Bone marrow (tissue), 2 donors: Measurements from ENCODE around the gene MCF2L2.
"Not testable (repeated sequence)": the region's sequence is repeated elsewhere in the genome, so short reads cannot be mapped to it uniquely, and the experiment has no call there.

ENCODE experiments used
- DNase-seq, 2 donors: peaks; one replicate each; lab custom pipeline; 2025; lab: John Stamatoyannopoulos, UW

MCF2L2 gene, protein sequence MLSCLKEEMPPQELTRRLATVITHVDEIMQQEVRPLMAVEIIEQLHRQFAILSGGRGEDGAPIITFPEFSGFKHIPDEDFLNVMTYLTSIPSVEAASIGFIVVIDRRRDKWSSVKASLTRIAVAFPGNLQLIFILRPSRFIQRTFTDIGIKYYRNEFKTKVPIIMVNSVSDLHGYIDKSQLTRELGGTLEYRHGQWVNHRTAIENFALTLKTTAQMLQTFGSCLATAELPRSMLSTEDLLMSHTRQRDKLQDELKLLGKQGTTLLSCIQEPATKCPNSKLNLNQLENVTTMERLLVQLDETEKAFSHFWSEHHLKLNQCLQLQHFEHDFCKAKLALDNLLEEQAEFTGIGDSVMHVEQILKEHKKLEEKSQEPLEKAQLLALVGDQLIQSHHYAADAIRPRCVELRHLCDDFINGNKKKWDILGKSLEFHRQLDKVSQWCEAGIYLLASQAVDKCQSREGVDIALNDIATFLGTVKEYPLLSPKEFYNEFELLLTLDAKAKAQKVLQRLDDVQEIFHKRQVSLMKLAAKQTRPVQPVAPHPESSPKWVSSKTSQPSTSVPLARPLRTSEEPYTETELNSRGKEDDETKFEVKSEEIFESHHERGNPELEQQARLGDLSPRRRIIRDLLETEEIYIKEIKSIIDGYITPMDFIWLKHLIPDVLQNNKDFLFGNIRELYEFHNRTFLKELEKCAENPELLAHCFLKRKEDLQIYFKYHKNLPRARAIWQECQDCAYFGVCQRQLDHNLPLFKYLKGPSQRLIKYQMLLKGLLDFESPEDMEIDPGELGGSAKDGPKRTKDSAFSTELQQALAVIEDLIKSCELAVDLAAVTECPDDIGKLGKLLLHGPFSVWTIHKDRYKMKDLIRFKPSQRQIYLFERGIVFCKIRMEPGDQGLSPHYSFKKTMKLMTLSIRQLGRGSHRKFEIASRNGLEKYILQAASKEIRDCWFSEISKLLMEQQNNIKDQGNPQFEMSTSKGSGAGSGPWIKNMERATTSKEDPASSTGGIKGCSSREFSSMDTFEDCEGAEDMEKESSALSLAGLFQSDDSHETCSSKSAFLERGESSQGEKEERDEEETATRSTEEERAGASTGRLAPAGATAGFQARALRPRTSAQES

GRCh38 chr3:183428447-183429211, at the start of gene MCF2L2:
Gene MCF2L2, minus strand, starts transcription at chr3:183428619. Its CDS starts 642 bp downstream, at chr3:183427977.
- no peak for DNase-seq

- no peak for DNase-seq
Observed at GRCh38 chr3:183477801-183478456, 49.5 kb upstream of the MCF2L2 start.

GRCh38 chr3:183475764-183476162, 47.3 kb upstream of the MCF2L2 start:
- not testable (repeated sequence) for DNase-seq

GRCh38 chr3:183475016-183475763, 46.8 kb upstream of the MCF2L2 start:
- peak in 1 of 2 donors; percentile 57 for DNase-seq

DNA sequence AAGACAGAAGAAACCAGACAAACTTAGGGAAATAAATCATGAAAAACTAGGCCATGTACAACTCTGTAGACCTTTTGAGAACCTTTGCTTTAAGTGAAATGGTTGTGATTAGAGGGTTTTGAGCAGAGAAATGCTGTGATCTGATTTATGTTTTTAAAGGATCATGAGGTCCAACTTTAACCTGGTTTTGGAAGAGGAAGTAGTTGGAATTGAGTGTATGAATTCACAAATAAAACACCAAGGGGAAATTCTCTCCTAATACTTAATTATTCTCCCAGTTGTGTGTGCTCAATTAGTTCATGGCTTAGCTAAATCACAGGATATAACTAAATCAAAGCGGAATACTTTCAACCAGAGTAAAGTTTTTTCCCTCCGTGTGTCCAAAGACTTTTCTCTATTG, 45.5 kb upstream of the MCF2L2 start:
- no peak for DNase-seq

- DNase-seq, result no peak
Observed at GRCh38 chr3:183472155-183472554, 43.7 kb upstream of the MCF2L2 start.

DNA sequence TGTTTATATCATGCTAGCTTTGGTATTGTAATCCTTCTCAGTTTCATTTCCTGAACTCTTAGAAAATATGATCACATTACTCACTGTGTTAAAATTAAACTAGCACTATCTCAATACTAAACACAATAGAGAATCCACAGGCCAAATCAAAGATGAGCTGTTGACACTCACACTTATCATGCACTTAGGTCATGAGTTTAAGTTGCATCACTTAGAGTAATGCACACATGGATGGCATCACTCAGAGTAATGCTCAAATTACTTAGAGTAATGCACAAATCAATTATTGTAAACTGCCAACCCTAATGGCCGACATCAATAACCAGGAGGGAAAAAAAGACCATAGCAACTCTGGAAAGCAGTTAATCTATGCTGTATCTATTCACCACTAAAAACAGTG, 40.0 kb upstream of the MCF2L2 start:
- no peak for DNase-seq

- DNase-seq, result no peak
Observed at GRCh38 chr3:183466575-183466974, 38.2 kb upstream of the MCF2L2 start.

- DNase-seq, result not testable (repeated sequence)
Observed at GRCh38 chr3:183465710-183466109, 37.3 kb upstream of the MCF2L2 start.

DNA sequence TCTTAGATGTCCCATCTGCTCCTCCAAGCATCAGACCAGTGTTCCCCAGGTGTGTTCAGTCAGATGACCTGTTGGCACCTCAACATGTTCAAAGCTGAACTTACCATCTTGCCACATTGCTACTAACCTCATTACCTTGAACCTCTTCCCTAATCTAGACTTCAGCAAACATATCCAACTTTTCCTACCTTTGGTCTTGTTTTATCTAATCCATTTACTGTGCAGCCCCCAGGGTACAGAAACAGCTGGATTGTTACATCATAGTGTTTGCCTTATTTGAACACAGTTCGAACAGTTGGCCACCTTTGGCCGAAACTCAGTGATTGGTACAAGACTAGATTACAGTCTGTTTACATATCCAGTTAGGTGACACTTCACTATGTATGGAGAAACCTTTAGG, 36.1 kb upstream of the MCF2L2 start:
- DNase-seq, result no peak

DNA sequence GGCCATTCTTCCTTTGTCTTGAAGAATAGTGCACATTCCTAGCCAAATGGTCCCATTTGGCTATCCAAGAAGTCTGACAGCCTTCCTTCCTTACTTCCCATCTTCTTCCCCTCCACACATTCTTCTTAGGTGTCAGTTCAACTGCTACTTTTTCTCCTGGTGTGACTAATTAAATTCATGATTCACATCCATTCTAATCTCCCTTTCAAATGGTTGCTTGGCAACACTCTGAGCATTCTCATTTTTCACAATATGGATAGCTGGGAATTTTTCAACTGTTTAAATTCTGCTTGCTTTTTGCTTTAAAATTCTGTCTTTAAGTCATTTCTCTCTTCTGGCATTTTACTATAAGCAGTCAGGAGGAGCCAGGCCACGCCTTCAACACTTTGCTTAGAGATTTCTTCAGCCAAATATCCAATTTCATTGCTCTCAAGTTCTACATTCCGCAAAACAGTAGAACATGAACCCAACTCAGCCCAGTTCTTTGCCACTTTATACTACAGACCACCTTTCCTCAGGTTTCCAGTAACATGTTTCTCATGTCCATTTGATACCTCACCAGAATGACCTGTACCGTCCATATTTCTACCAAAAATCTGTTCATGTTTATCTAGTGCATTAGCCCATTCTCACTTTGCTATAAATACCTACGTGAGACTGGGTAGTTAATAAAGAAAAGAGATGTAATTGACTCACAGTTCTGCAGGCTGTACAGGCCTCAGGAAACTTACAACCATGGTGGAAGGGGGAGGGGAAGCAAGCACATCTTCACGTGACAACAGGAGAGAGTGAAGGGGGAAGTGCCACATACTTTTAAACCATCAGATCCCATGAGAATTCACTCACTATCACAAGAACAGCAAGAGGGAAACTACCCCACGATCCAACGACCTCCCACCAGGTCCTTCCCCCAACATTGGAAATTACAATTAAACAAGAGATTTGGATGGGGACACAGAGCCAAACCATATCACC, 31.9 kb upstream of the MCF2L2 start:
- DNase-seq, result no peak

- no peak for DNase-seq
Observed at GRCh38 chr3:183455089-183455488, 26.7 kb upstream of the MCF2L2 start.

DNA sequence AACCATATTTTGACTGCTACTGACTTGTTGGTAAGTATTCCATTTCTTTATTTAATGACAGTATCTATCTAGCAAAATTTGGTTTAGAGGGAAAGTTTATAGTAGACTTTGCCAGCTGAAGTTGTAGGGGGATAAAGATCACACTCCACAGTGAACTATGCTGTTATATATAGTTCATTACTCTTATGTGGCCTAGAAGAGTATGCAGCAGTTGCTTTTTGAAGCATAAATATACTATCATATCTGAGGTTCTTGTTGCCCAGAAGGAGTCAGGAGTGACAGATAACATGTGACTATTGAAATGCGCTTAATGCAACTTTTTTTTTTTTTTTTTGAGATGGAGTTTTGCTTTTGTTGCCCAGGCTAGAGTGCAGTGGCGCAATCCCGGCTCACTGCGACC, 25.6 kb upstream of the MCF2L2 start:
- DNase-seq, result no peak

DNA sequence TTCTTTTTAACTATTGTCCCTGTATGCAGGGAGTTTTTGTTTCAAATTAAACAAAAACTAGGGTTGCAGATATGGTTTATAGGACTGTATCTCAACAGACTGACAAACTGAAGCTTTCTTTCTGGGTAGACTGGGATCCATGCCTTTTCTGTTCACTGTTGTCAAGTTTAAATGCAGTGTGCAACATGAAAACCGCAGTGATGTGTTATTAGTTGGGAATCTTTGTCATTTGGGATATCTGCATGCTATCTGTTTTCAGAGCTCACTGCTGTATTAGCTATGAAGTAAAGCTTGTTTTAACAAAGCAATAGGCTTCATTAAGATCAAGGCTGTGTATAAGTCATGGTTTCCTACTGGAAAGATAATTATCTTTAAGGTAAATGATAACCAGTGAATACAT, 21.4 kb upstream of the MCF2L2 start:
- DNase-seq, result no peak

- peak in 1 of 2 donors; percentile 17 for DNase-seq
Observed at GRCh38 chr3:183449391-183449790, 21.0 kb upstream of the MCF2L2 start.

- DNase-seq, result no peak
Observed at GRCh38 chr3:183448369-183449128, 20.1 kb upstream of the MCF2L2 start.

GRCh38 chr3:183447206-183448001, 19.0 kb upstream of the MCF2L2 start:
- peak; percentile 48 to 61 for DNase-seq

DNA sequence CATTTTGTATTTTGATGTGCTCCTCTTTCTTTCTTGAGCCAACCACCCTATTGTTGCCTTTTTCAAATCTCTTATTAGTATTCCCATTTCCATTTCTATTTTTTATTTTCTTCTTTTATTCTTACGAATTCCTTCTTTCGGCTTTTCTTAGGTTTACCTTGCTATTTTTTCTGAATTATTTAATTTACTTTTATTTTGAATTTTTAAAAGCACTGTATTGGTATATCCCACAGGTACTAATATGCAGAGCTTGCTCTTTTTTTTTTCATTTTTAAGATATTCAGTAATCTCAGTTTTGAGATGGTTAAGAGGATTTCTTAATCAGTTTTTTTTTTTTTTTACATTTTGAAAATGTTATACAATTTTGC, 18.4 kb upstream of the MCF2L2 start:
- DNase-seq, result no peak
